K562 (cell line): ENCODE measurements around the gene ARL3. TPM values are rescaled to one million over a fixed set of nuclear protein-coding genes. Genes with fewer than 3 reads are reported as not detected.

ENCODE experiments used
- ATF7 ChIP-seq: fragments of 450-650 bp; IDR thresholded peaks from 2 replicates; pipeline ENCODE4 v1.7.1; 2014; ENCODE audit warnings: mild to moderate bottlenecking, moderate library complexity
- GTF2A2 ChIP-seq: IDR thresholded peaks from 2 replicates; pipeline ENCODE4 v1.6.1; 2016; ENCODE audit warnings: mild to moderate bottlenecking, missing genetic modification characterization, missing compliant biosample characterization
- MCM3 ChIP-seq: fragments of 450-650 bp; IDR thresholded peaks from 2 replicates; pipeline ENCODE4 v1.6.1; 2016
- MTA3 ChIP-seq: fragments of 450-650 bp; formaldehyde crosslinking; IDR thresholded peaks from 2 replicates; pipeline ENCODE4 v1.6.1; 2017; ENCODE audit warnings: mild to moderate bottlenecking, borderline replicate concordance
- NCOA2 ChIP-seq, 2 experiments: fragments of 450-650 bp; IDR thresholded peaks; 2 replicates each; pipeline ENCODE4 v1.6.1; 2018; ENCODE audit warnings: mild to moderate bottlenecking in 2 of 2, moderate library complexity in 1 of 2; ENCODE audit not compliant: partially characterized antibody in 2 of 2
- PPARD ChIP-seq: fragments of 250-450 bp; sonication (Bioruptor Pico); IDR thresholded peaks from 2 replicates; pipeline ENCODE4 v1.8.0; 2022; ENCODE audit warnings: inconsistent platforms, mild to moderate bottlenecking, moderate library complexity
- RCOR1 ChIP-seq, 2 experiments: IDR thresholded peaks; 2 replicates each; pipeline ENCODE4 v1.6.1; 2012; ENCODE audit warnings: low read depth in 2 of 2, low read length in 2 of 2, borderline replicate concordance in 1 of 2, improper control_type of control experiment in 1 of 2
- SPI1 ChIP-seq: IDR thresholded peaks from 2 replicates; pipeline ENCODE4 v1.6.1; 2011; ENCODE audit warnings: low read depth, low read length, control low read depth, borderline replicate concordance
- VEZF1 ChIP-seq: fragments of 200-800 bp; sonication (Bioruptor generic); IDR thresholded peaks from 2 replicates; pipeline ENCODE4 v1.6.1; 2017; ENCODE audit warnings: missing genetic modification characterization, missing compliant biosample characterization
- ZFPM2 ChIP-seq: fragments of 250-450 bp; sonication (Bioruptor Pico); IDR thresholded peaks from 2 replicates; pipeline ENCODE4 v1.5.1; 2022; ENCODE audit warnings: mild to moderate bottlenecking
- ZNF311 ChIP-seq: fragments of 250-450 bp; sonication (Bioruptor Pico); IDR thresholded peaks from 2 replicates; pipeline ENCODE4 v1.4.0; 2020; ENCODE audit warnings: mild to moderate bottlenecking, moderate library complexity
- polyA plus RNA-seq, 8 experiments: library from polyadenylated mRNA; depleted of rRNA in 4 of 8; stranded (reverse) in 5 of 8; unstranded in 3 of 8; fragments of >200 nt; fragmentation: Nextera tagmentation in 2 of 8; fragmentation: Illumina TruSeq in 1 of 8; extraction: Ambion mirVana in 2 of 8; extraction: Trizol in 1 of 8; gene quantifications; 2 replicates each; pipeline versions ENCODE4 v1.2.1 to v1.2.3, GENCODE V29; 2011 to 2014; ENCODE audit warnings: inconsistent platforms in 1 of 8, missing spikeins in 1 of 8
- total RNA-seq, 7 experiments: library from RNA; depleted of rRNA in 6 of 7; stranded (reverse); fragments of >200 nt in 6 of 7; fragmentation: Illumina TruSeq in 2 of 7; extraction: Trizol in 2 of 7; gene quantifications; 2 replicates each; pipeline versions ENCODE4 v1.2.1 to v1.2.3, GENCODE V29; 2011 to 2021; ENCODE audit warnings: low replicate concordance in 1 of 7
- TF ChIP-seq, protein P1 (sequence below): fragments of 250-450 bp; sonication (Bioruptor Pico); IDR thresholded peaks from 2 replicates; pipeline ENCODE4 v1.4.0; 2020; ENCODE audit warnings: mild to moderate bottlenecking
- TF ChIP-seq, protein P2 (sequence below), 2 experiments: fragments of 450-650 bp in 1 of 2; sonication (generic) in 1 of 2; formaldehyde crosslinking in 1 of 2; IDR thresholded peaks; 2 replicates each; pipeline versions ENCODE4 v1.7.1 to v1.9.0; 2016 to 2022; ENCODE audit warnings: inconsistent platforms in 1 of 2, mild to moderate bottlenecking in 1 of 2, missing genetic modification reagents in 1 of 2

ARL3 gene
- total and polyA plus RNA-seq, 9 of the 15 experiments (the other 6 are each of a cell fraction or from before 2014, with no cell fraction given): 2.9 to 8.9 (median 4.8) TPM

DNA sequence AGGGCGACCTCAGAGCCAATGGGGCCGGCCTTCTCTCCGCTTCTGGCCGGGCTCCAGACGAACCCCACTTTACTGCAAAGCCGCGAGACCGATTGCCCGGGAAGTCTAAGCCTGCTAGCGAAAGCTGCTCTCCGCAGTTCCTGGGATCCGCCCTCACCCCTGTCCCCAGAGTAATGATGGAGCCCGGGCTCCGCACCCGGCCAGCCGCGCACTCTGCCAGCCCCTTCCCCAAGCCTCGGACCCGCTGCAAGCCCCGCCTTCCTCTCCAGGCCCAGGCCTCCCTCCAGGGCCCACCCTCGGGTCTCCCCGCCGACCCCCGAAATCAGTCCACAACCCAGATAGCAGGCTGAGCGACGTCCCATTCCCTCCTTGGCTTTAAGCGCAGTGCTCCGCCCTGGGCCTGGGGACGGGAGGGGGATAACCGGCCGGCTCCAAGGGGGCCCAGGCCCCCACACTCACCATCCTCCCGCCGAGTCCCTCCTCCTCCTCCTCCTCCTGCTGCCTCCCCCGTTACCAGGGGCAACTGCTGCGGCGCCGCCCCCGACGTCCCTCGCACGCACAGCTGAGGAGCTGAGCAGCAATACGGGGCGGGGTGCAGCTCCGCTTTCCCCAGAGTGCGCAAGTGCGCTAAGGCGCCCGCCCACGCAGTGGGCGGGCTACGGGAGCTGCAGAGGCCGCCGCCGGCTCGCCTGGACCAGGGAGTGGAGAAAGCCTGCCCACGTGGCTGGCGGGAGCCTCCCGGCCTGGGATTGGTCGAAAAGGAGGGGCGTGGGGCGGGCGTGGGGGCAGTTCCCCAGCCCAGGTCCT, at the start of gene ARL3 (continued):
- TF ChIP-seq SPI1: 0 out of 2 replicates have a peak, but pooled peaks have one; percentile 0
- TF ChIP-seq GTF2A2 (tag): no peak
- TF ChIP-seq NCOA2 (IDR thresholded peaks at IDR 0.05; ENCODE audit: partially characterized antibody in 2 of 2): no peak
- 0 out of 2 replicates have a peak, but pooled peaks have one; percentile 26 for TF ChIP-seq MTA3
- peak; percentile 41; the same call in 1 of the 2 replicates for TF ChIP-seq ATF7
- peak; percentile 71; the same call in 1 of the 2 replicates for TF ChIP-seq VEZF1
- TF ChIP-seq, protein P1, sequence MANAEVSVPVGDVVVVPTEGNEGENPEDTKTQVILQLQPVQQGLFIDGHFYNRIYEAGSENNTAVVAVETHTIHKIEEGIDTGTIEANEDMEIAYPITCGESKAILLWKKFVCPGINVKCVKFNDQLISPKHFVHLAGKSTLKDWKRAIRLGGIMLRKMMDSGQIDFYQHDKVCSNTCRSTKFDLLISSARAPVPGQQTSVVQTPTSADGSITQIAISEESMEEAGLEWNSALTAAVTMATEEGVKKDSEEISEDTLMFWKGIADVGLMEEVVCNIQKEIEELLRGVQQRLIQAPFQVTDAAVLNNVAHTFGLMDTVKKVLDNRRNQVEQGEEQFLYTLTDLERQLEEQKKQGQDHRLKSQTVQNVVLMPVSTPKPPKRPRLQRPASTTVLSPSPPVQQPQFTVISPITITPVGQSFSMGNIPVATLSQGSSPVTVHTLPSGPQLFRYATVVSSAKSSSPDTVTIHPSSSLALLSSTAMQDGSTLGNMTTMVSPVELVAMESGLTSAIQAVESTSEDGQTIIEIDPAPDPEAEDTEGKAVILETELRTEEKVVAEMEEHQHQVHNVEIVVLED: peak; percentile 63
- TF ChIP-seq, protein P2, sequence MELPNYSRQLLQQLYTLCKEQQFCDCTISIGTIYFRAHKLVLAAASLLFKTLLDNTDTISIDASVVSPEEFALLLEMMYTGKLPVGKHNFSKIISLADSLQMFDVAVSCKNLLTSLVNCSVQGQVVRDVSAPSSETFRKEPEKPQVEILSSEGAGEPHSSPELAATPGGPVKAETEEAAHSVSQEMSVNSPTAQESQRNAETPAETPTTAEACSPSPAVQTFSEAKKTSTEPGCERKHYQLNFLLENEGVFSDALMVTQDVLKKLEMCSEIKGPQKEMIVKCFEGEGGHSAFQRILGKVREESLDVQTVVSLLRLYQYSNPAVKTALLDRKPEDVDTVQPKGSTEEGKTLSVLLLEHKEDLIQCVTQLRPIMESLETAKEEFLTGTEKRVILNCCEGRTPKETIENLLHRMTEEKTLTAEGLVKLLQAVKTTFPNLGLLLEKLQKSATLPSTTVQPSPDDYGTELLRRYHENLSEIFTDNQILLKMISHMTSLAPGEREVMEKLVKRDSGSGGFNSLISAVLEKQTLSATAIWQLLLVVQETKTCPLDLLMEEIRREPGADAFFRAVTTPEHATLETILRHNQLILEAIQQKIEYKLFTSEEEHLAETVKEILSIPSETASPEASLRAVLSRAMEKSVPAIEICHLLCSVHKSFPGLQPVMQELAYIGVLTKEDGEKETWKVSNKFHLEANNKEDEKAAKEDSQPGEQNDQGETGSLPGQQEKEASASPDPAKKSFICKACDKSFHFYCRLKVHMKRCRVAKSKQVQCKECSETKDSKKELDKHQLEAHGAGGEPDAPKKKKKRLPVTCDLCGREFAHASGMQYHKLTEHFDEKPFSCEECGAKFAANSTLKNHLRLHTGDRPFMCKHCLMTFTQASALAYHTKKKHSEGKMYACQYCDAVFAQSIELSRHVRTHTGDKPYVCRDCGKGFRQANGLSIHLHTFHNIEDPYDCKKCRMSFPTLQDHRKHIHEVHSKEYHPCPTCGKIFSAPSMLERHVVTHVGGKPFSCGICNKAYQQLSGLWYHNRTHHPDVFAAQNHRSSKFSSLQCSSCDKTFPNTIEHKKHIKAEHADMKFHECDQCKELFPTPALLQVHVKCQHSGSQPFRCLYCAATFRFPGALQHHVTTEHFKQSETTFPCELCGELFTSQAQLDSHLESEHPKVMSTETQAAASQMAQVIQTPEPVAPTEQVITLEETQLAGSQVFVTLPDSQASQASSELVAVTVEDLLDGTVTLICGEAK (IDR thresholded peaks at IDR 0.05): no peak
- TF ChIP-seq, protein P2 (CRISPR knock-in tag; IDR thresholded peaks at IDR 0.05): no peak
- no peak for TF ChIP-seq ZNF311
- no peak for TF ChIP-seq PPARD
- TF ChIP-seq ZFPM2: no peak
- TF ChIP-seq MCM3: no peak
- peak in 1 of 2 experiments; percentile 38; a peak in 1 of 4 replicates for TF ChIP-seq RCOR1 (IDR thresholded peaks at IDR 0.05; ENCODE audit: borderline replicate concordance in 1 of 2, low read depth in 2 of 2, low read length in 2 of 2)
